Measurements from ENCODE around the gene MYH7.

The MYH7 gene

DNA sequence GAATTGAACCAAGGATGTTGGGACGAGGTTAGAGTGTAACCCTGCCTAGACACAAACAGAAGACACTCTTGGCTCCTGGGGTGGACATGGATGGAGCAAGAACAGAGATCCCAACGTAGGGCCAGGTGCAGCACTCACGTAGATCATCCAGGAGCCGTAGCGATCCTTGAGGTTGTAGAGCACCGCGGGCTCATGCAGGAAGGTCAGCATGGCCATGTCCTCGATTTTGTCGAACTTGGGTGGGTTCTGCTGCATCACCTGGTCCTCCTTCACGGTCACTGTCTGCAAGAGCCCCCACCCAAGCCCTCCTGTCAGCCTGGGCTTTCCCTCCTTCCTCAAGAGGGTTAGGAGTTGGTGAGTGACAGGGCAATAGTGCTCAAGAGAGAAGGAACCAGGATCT is 2.5 kb downstream of the MYH7 start:
- H3K4me3 ChIP-seq (ENCODE audit: low read depth, low read length) = no peak overlapping the region
- TF ChIP-seq ZNF529 (tag by site-specific recombination; IDR thresholded peaks at IDR 0.05; ENCODE audit: insufficient replicate concordance) = no peak
- no peak overlapping the region for H3K27ac ChIP-seq (ENCODE audit: extremely low read depth, low read depth, low read length)
- POLR2A ChIA-PET = no interaction called here
- no peaks in the 10 kb centered on the region for H3K9me3 ChIP-seq (ENCODE audit: control insufficient read depth, insufficient read depth, low read depth, low read length)
- CTCF ChIA-PET = no interaction called here
- no peaks in the 10 kb centered on the region for H3K4me1 ChIP-seq (ENCODE audit: control insufficient read depth, insufficient read depth, low read length)
- H3K36me3 ChIP-seq (ENCODE audit: control insufficient read depth in 2 of 2, insufficient read depth in 1 of 2, low read length in 2 of 2) = no peaks in the 10 kb centered on the region

DNA sequence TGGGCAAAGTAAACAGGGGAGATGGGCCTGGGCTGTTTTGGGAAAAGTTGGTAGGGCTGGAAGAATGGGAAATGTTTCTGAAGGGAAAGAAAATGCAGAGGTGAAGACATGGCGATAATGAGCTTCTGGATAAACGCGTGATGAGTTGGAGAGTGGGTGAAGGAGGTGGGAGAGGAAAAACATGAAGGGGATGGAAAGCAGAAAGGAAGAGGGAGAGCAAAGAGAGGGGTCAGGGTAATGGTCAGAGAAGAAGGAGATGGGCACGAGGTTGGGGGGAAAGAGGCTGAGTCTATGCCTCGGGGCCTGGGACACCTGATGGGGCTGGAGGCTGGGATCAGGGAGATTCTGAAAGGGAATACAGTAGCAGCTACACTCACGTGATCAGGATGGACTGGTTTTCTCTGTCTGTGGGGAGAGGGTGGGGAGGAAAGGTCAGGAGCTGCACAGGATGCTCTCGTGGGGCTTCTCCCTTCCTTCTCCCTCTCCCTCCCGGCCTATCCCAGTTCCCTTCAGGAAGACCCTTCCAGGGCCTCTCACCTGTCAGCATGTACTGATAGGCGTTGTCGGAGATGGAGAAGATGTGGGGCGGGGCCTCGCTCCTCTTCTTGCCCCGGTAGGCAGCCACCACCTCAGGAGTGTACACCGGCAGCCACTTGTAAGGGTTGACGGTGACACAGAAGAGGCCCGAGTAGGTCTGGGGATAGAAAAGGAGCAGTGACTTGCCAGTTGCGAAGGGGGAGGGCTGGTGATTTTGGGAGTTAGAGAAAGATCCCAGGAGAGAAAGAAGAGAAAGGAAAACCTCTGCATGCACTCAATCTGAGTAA is 3.1 kb downstream of the MYH7 start:
- Histone ChIP-seq H3K27ac (ENCODE audit: extremely low read depth, low read depth, low read length) (no peak overlapping the region), H3K36me3 (ENCODE audit: control insufficient read depth in 2 of 2, insufficient read depth in 1 of 2, low read length in 2 of 2) (no peaks in the 10 kb centered on the region), H3K4me3 (ENCODE audit: low read depth, low read length) (no peak overlapping the region), H3K4me1 (ENCODE audit: control insufficient read depth, insufficient read depth, low read length) (no peaks in the 10 kb centered on the region), H3K9me3 (ENCODE audit: control insufficient read depth, insufficient read depth, low read depth, low read length) (no peaks in the 10 kb centered on the region)
- CTCF ChIA-PET = no interaction called here
- POLR2A ChIA-PET = no interaction called here
- TF ChIP-seq TRIM28 (IDR thresholded peaks at IDR 0.05; ENCODE audit: borderline replicate concordance, low read length) (no peak), ZNF350 (tag by site-specific recombination; IDR thresholded peaks at IDR 0.05) (no peak), ZNF311 (tag by site-specific recombination; IDR thresholded peaks at IDR 0.05; ENCODE audit: borderline replicate concordance) (no peak), ZNF654 (tag by site-specific recombination; IDR thresholded peaks at IDR 0.05; ENCODE audit: low read depth) (no peak), ZNF791 (tag by site-specific recombination; IDR thresholded peaks at IDR 0.05) (no peak), ZNF529 (tag by site-specific recombination; IDR thresholded peaks at IDR 0.05; ENCODE audit: insufficient replicate concordance) (no peak), ZBTB17 (tag by site-specific recombination; IDR thresholded peaks at IDR 0.05) (no peak), ZNF510 (tag by site-specific recombination; IDR thresholded peaks at IDR 0.05; ENCODE audit: insufficient replicate concordance) (no peak), ZNF558 (tag by site-specific recombination; IDR thresholded peaks at IDR 0.05) (no peak), ZNF768 (tag by site-specific recombination; IDR thresholded peaks at IDR 0.05) (no peak), KLF9 (tag by site-specific recombination; IDR thresholded peaks at IDR 0.05; ENCODE audit: low read depth) (no peak), ZXDB (tag by site-specific recombination; IDR thresholded peaks at IDR 0.05) (no peak), ZNF423 (tag by site-specific recombination; IDR thresholded peaks at IDR 0.05) (no peak), YY1 (tag by site-specific recombination; IDR thresholded peaks at IDR 0.05) (no peak), GLI2 (tag by site-specific recombination; IDR thresholded peaks at IDR 0.05; ENCODE audit: borderline replicate concordance, low read depth) (no peak)
- TF ChIP-seq, protein P1, sequence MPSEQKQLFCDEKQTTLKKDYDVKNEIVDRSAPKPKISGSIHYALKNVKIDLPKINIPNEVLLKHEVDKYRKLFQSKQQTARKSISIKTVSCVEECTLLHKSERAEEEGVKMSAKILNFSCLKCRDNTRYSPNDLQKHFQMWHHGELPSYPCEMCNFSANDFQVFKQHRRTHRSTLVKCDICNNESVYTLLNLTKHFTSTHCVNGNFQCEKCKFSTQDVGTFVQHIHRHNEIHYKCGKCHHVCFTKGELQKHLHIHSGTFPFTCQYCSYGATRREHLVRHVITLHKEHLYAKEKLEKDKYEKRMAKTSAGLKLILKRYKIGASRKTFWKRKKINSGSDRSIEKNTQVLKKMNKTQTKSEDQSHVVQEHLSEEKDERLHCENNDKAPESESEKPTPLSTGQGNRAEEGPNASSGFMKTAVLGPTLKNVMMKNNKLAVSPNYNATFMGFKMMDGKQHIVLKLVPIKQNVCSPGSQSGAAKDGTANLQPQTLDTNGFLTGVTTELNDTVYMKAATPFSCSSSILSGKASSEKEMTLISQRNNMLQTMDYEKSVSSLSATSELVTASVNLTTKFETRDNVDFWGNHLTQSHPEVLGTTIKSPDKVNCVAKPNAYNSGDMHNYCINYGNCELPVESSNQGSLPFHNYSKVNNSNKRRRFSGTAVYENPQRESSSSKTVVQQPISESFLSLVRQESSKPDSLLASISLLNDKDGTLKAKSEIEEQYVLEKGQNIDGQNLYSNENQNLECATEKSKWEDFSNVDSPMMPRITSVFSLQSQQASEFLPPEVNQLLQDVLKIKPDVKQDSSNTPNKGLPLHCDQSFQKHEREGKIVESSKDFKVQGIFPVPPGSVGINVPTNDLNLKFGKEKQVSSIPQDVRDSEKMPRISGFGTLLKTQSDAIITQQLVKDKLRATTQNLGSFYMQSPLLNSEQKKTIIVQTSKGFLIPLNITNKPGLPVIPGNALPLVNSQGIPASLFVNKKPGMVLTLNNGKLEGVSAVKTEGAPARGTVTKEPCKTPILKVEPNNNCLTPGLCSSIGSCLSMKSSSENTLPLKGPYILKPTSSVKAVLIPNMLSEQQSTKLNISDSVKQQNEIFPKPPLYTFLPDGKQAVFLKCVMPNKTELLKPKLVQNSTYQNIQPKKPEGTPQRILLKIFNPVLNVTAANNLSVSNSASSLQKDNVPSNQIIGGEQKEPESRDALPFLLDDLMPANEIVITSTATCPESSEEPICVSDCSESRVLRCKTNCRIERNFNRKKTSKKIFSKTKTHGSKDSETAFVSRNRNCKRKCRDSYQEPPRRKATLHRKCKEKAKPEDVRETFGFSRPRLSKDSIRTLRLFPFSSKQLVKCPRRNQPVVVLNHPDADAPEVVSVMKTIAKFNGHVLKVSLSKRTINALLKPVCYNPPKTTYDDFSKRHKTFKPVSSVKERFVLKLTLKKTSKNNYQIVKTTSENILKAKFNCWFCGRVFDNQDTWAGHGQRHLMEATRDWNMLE (tag by site-specific recombination; conservative IDR thresholded peaks at IDR 0.05; ENCODE audit: low read depth) = no peak
- TF ChIP-seq, protein P2, sequence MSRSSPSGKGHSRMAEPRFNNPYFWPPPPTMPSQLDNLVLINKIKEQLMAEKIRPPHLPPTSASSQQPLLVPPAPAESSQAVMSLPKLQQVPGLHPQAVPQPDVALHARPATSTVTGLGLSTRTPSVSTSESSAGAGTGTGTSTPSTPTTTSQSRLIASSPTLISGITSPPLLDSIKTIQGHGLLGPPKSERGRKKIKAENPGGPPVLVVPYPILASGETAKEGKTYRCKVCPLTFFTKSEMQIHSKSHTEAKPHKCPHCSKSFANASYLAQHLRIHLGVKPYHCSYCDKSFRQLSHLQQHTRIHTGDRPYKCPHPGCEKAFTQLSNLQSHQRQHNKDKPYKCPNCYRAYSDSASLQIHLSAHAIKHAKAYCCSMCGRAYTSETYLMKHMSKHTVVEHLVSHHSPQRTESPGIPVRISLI (tag by site-specific recombination; IDR thresholded peaks at IDR 0.05) = no peak
- TF ChIP-seq, protein P3, sequence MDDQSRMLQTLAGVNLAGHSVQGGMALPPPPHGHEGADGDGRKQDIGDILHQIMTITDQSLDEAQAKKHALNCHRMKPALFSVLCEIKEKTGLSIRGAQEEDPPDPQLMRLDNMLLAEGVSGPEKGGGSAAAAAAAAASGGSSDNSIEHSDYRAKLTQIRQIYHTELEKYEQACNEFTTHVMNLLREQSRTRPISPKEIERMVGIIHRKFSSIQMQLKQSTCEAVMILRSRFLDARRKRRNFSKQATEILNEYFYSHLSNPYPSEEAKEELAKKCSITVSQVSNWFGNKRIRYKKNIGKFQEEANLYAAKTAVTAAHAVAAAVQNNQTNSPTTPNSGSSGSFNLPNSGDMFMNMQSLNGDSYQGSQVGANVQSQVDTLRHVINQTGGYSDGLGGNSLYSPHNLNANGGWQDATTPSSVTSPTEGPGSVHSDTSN (CRISPR knock-in tag; IDR thresholded peaks at IDR 0.05) = no peak
- TF ChIP-seq, protein P4, sequence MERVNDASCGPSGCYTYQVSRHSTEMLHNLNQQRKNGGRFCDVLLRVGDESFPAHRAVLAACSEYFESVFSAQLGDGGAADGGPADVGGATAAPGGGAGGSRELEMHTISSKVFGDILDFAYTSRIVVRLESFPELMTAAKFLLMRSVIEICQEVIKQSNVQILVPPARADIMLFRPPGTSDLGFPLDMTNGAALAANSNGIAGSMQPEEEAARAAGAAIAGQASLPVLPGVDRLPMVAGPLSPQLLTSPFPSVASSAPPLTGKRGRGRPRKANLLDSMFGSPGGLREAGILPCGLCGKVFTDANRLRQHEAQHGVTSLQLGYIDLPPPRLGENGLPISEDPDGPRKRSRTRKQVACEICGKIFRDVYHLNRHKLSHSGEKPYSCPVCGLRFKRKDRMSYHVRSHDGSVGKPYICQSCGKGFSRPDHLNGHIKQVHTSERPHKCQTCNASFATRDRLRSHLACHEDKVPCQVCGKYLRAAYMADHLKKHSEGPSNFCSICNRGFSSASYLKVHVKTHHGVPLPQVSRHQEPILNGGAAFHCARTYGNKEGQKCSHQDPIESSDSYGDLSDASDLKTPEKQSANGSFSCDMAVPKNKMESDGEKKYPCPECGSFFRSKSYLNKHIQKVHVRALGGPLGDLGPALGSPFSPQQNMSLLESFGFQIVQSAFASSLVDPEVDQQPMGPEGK (tag by site-specific recombination; IDR thresholded peaks at IDR 0.05) = no peak

Measured in HEK293 (cell line).